Glomerular visceral epithelial cell (primary cell): Measurements from ENCODE around the gene GPATCH8.
A peak's percentile ranks its signal among the peaks of the same experiment; 100 is the strongest.

Source experiments
- DNase-seq: peaks from one replicate; pipeline ENCODE4 v3.0.0-alpha.2; 2016; ENCODE audit errors: extremely low spot score

The GPATCH8 gene

GRCh38 chr17:44355642-44356099, 147.5 kb downstream of the GPATCH8 start:
- DNase-seq = no peak

GRCh38 chr17:44354582-44355561, 148.3 kb downstream of the GPATCH8 start:
- no peak for DNase-seq

GRCh38 chr17:44353672-44354331, 149.4 kb downstream of the GPATCH8 start:
- DNase-seq = no peak

GRCh38 chr17:44352828-44353671, 150.2 kb downstream of the GPATCH8 start:
- no peak for DNase-seq

- DNase-seq = no peak
These were observed 151.0 kb downstream of the GPATCH8 start for GRCh38 chr17:44351961-44352827.

- no peak for DNase-seq
These were observed 151.7 kb downstream of the GPATCH8 start for GRCh38 chr17:44351464-44351863.

GRCh38 chr17:44350733-44351226, 152.4 kb downstream of the GPATCH8 start:
- DNase-seq = peak; percentile 64

GRCh38 chr17:44349553-44350070, 153.6 kb downstream of the GPATCH8 start:
- no peak for DNase-seq

- no peak for DNase-seq
These were observed 154.2 kb downstream of the GPATCH8 start for GRCh38 chr17:44348988-44349364.

- DNase-seq = peak; percentile 61
These were observed 154.8 kb downstream of the GPATCH8 start for GRCh38 chr17:44348234-44348987.
